GM18861 (cell line): ENCODE data around the gene DLAT.
"Not testable (repeated sequence)": the region's sequence is repeated elsewhere in the genome, so short reads cannot be mapped to it uniquely, and the experiment has no call there.

Experiments
- ATAC-seq: cut with Tn5 transposase; IDR thresholded peaks from one replicate; pipeline ENCODE4 v1.9.1; 2021; ENCODE audit not compliant: unreplicated experiment

DLAT gene

DNA sequence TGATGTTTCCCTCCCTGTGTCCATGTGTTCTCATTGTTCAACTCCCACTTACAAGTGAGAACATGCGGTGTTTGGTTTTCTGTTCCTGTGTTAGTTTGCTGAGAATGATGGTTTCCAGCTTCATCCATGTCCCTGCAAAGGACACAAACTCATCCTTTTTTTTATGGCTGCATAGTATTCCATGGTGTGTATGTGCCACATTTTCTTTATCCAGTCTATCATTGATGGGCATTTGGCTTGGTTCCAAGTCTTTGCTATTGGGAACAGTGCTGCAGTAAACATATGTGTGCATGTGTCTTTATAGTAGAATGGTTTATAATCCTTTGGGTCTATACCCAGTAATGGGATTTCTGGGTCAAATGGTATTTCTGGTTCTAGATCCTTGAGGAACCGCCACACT, 21.4 kb downstream of the DLAT start:
- ATAC-seq, result not testable (repeated sequence)

DNA sequence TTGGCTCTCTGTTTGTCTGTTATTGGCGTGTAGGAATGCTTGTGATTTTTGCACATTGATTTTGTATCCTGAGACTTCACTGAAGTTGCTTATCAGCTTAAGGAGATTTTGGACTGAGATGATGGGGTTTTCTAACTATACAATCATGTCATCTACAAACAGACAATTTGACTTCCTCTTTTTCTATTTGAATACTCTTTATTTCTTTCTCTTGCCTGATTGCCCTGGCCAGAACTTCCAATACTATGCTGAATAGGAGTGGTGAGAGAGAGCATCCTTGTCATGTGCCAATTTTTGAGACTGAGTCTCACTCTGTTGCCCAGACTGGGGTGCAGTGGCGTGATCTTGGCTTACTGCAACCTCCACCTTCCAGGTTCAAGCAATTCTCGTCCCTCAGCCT, 23.0 kb downstream of the DLAT start:
- ATAC-seq, result not testable (repeated sequence)

DNA sequence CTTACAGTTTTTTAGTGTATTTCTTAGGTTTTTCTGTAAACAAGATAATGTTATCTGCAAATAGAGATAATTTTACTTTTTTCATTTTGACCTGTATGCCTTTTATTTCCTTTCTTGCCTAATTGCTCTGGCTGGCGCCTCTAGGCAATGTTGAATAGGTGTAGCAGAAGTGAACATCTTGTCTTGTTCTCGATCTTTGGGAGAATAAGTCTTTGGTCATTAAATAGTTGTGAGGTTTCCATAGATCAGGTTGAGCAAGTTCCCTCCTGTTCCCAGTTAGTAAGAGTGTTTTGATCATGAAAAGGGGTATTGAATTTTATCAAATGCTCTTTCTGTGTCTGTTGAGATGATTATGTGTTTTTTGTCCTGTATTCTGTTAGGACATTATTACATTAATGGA, 24.6 kb downstream of the DLAT start:
- ATAC-seq, result no peak

DNA sequence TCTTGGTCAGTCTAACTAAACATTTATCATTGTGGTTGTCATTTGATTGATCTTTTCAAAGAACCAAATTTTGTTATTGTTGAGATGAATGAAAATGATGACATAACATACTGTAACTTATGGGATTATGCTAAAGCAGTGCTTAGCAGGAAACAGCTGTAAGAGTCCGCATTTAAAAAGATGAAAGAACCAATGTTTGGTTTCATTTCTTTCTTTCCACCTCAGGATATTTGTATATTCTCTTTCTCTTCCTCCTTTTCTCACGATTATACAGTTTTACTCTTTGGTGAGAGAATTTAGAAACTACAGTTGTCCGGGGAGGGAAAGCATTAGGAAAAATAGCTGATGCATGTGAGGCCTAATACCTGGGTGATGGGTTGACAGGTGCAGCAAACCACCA, 25.5 kb downstream of the DLAT start:
- peak; percentile 77 for ATAC-seq

DNA sequence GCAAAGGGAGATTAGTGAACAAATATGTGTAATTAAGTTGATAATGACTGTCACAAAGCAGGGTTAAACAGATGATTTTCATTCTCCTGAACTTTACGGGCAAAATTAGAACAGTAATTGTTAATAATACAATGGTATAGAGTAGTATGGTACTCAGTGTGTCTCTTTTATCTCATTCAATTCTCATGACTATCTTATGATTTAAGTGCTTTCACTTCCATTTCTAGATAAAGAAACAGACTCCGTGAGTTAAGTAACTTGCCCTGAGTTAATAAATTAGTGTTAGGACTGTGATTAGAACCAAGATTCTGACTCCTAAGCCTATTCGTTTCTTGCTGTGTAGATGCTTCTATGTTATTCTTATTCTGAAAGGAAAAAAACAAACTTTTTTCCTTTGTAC, 26.6 kb downstream of the DLAT start:
- ATAC-seq, result no peak

DNA sequence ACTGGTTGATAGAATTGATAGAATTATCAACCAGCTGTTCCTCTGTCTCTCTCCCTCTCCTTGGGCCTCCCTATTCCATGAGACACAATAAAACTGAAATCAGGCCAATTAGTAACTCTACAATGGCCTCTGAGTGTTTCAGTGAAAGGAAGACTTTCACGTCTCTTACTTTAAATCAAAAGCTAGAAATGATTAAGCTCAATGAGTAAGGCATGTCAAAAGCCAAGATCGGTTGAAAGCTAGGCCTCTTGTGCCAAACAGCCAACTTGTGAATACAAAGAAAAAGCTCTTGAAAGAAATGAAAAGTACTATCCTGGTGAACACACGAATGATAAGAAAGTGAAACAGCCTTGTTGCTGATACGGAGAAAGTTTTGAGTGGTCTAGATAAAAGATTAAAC, 32.0 kb downstream of the DLAT start:
- ATAC-seq, result no peak

DNA sequence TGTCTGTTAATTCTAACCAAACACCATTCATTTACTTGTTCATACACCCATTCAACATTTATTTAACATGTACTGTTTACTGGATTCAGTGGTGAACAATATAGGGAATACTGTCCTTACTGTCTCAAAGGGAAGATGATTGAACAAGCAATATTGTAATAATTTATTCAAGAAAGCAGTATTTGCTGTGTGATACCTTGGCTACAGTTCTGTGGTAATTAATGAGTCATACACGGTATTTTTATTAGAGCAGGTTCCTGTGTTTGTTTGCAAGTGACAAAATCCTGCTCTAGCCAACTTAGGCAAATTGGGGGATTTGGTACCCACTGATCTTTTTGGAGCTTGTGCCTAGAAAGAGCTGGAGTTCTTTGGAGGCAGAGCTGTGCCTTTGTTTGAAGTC, 32.9 kb downstream of the DLAT start:
- no peak for ATAC-seq

DNA sequence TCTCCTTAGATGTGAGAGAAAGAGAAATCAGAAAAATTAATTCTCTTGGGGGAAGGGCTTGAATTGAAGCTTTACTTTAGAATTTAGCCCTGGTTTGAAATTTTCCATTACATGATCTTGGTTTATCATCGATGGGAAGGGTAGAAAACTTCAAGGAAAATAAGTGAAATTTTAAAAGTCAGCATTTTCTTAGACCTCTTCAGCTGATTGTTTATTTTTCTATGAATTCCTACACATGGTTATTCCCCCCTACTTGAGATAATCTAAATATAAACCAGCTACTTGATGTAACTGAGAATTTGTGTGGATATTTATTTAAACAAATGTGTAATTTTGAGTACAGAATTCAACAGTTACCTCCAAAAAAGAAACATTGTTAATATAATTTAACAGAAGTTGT, 37.7 kb downstream of the DLAT start:
- no peak for ATAC-seq

DNA sequence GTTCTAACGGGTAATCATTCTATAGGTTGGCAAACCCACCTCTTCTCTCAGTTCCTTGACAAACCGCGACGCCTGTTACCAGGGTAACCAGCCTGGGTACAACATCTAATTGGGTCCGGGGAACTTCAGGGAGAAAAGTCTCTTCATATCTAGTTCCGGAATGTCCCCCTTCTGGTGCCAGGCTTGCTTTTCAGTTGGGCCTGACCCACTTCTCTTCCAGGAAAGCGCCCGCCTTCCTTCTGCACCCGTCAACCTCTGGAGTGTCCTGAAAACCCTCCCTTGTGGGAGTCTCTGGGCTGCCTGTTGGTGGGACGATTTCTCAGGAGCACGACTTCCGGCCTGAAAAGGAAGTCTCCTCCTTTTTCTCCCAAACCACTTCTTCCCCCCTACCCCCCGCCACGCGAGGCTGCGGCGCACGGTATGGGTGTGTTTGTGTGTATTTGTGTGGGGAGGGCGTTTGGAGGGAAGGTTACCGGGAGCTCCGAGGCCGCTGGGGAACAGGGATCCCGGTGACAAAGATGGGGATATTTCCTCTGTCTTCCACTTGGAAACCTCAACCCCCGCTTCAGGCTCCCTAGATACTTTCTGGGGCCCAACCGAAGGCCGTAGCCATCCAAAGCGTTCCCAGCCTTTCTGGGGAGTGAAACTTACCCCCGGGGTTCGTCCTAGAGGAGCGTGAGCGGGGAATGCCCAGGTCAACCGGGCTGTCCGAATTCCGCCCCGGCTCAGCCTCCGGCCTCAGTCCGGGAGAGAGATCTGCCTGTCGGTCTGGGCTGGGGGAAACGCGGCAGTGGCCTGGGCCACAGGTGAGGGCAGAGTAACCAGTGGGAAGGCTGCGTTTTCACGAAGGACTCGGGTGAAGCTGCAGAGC, 49.0 kb downstream of the DLAT start, which contains the start of the genes NKAPD1 and PIH1D2:
TSS of gene NKAPD1 (plus strand) at position 359 of the 871 bp plus-strand sequence. CDS start 1,276 bp downstream, outside the sequence.
TSS of gene PIH1D2 (minus strand) at position 77 of the 871 bp plus-strand sequence. CDS start 843 bp downstream, outside the sequence.
- peak; percentile 83 for ATAC-seq

DNA sequence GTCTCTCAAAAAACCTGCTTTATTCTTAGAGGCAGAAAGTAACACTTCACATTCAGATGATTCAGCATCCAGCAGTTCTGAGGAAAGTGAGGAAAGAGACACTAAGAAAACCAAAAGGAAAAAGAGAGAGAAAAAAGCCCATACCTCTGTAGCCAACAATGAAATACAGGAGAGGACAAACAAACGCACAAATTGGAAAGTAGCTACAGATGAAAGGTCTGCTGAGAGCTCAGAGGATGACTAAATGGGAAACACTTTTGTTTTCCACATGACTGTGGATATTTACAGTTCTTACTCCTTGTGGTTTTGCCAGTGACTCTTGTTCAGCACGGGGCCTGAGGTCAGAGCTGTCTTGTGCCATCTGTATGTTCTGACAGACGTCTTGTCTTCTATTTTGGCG, 57.5 kb downstream of the DLAT start:
- ATAC-seq, result no peak

DNA sequence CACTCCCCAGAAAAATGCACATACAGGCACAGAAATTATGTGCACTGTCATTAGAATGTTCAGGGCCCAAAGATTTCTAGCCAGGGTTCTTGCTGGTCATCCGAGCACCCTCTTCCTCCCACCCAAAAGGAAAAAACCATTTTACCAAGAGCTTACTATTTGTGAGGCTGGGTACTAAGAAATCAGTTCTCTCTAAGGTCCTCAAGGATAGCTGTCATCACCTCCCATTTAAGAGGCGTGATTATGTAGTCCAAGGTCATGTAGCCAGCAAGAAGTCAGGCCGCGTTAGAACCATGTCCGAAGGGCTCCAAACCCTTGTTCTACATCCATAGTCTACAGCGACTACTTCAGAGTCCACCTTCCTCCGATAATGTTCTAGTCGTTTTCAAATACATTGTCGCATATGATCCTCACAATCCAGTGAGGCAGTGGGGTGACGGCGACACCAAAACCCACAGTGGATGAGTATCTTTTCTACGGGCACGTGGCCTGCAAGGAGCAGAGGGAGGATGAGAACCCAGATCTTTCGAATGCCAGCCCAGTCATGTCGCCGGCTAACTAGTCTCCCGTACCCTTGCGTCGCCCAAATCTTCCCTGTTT, 60.7 kb downstream of the DLAT start:
- ATAC-seq, result peak; percentile 3

DNA sequence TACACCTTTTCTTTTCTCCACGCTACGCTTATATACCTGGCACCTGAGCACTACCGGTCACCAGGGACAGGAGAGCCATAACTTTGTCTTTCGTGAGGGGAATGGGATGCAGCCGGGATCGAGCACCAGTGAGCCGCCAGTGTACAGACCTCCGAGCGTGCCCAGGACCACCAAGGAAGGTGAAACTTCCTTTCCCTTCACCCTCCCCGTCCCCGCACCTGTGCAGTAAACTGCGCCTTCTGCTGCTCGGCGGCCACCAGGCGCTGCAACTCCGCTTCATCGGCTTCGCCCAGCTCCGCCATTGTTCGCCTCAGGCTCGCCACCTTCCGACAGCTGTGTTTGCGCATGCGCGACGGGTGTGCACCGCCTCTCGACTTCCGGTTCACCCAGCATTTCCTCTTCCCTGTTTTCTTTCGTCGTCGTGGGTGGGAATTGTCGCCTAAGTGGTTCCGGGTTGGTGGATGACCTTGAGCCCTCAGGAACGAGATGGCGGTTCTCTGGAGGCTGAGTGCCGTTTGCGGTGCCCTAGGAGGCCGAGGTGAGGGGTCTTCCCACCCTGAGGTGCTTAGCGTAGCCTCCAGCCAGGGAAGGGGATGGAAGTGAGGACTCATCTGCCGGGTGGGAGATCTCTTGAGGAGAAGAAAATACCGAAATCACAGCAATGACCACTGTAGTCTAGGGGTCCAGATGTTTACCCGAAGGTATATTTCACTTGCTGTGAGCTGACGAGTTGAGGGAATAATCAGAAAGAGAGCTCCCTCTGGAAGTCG, 61.4 kb downstream of the DLAT start, which contains the start of the genes SDHD and TIMM8B:
TSS of gene SDHD (plus strand) at position 452 of the 770 bp plus-strand sequence. CDS start at position 487, 35 bp downstream.
TSS of gene TIMM8B (minus strand) at position 335 of the 770 bp plus-strand sequence. CDS start at position 302, 33 bp downstream.
- ATAC-seq, result peak; percentile 88

DNA sequence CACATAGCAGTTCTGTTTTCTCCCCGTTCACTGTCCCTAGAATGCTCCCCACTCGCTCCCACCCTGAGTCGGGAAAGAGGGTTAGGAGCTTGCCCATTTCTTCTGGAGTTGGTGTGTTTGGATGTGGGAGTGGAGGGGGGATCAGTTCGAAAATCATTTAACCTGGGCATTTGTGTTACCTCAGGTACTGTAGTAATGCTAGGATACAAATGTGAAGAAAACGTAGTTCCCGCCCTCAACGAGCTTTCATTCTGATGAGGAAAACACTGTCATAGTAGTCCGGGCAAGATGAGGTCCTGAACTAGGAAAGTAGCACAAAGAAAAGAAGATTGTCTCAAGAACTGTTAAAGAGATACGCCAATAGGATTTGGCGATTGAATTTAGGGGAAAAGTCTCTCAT, 62.0 kb downstream of the DLAT start:
- ATAC-seq, result no peak

DNA sequence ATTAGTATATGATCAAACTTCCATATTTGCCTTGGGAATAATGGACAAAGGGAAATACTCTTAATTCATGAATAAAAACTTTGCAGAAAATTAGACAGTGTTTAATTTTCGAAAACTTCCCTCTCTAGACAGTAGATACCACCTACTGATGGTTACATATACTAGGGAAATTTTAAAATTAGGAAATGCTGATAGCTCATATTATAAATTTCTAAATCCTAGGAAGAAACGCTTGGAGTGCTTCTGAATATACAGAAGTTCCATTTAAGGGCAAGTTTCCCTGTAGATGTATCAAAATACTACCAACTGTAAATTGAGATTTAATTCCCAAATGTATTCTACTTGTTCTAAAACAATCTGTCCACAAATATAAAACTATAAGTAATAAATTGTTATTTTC, 70.1 kb downstream of the DLAT start:
- not testable (repeated sequence) for ATAC-seq

DNA sequence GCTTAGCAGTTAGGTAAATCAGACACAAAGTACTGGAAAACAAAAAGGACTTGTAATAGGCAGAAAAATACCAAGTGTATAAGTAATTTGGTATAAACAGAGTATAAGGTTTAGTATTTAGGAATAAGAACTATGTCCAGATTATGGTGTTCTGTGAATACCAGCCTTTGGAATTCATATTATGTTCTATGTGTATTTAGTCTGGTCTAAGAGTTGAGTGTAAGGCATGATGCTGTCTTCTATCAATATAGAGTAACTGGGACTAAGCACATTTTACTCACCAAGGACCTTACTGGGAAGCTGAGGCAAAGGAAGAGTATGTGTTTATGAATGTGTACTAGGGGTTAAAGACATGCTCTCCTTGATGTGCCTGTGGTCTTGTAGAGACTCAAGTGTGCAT, 71.0 kb downstream of the DLAT start:
- no peak for ATAC-seq

DNA sequence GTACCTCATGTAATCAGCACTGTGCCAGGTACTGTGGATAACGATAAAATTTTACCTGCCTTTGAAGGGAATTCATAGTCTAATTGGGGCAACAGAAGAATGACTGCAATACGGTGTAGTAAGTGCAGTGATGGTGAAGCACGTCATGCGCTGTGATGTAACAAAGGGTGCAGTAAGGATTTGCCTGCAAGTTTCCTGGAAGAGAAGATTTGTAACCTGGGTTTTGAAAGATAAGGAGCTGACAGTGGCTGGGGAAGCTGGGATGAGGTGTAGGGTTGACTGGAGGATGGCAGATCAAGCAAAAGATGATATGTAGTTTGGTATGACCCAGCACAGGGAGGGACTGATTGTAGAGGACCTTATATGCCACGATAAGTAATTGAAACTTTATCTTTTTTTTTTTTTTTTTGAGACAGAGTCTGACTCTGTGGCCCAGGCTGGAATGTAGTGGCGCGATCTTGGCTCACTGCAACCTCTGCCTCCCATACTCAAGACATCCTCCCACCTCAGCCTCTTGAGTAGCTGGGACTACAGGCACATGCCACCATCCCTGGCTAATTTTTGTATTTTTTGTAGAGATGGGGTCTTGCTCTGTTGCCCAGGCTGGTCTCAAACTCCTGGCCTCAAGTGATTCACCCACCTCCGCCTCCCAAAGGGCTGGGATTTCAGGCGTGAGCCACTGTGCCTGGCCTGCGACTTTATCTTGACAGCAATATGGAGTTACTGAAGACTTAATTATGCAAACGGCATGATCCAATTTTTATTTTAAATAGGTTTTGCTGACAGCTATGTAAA, 72.7 kb downstream of the DLAT start:
- ATAC-seq, result no peak

DNA sequence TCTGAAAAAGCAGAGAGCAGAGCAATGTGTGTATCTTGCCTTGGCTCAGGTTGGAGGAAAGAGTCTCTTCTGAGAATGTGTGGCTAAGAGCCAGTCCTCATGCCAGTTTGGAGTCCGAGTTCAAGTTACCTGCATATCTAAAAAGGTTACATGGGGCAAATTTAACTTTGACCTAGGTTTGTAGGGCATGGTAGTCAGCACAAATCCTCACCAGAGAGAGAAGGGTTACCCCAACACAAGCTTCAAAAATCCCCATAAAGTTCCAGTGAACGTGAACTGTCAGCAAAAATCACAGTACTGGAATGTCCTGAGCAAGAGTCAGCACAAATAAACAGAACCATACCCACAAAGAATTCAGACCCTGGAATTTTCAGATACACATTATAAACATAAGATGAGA, 75.3 kb downstream of the DLAT start:
- ATAC-seq, result no peak

DNA sequence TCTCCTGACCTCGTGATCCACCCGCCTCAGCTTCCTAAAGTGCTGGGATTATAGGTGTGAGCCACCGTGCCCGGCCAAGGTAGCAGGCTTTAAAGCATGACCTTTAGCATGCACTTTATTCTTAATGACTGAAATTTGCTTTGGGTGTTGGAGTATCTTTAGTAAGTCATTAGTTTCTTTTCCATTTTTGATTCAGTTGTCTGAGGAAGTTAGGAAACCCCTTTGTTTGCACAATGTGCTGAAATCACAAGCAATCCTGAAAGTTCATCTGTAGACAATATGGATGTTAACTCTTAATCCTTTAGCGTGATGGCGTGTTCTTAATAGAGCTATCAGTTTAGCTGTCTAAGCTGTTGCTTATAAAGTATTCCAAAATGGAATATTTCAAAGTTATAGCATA, 78.2 kb downstream of the DLAT start:
- ATAC-seq, result no peak

DNA sequence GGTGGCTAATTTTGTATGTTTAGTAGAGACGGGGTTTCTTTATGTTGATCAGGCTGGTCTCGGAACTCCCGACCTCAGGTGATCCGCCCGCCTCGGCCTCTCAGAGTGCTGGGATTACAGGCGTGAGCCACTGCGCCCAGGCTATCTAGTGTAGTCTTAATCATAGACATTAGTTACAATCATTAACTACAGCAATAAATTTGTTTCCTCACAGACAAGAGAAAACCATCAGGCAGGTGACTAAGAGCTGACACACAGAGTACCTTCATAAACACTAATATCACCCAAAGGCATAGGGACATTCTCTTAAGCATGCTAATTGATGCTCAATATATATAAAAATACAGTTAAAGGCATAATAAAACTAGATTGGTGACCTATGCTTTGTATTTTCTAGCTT, 80.9 kb downstream of the DLAT start:
- ATAC-seq, result no peak
